ENCODE data around the gene CEP112.
"Not testable (repeated sequence)": the region's sequence is repeated elsewhere in the genome, so short reads cannot be mapped to it uniquely, and the experiment has no call there.

CEP112 gene

GRCh38 chr17:65683428-65683827 is 508.5 kb downstream of the CEP112 start:
- DNase-seq (ENCODE audit: low read depth): no peak

GRCh38 chr17:65681763-65682162 is 510.2 kb downstream of the CEP112 start:
- not testable (repeated sequence) for DNase-seq (ENCODE audit: low read depth)

GRCh38 chr17:65679165-65679845 is 512.6 kb downstream of the CEP112 start:
- DNase-seq (ENCODE audit: low read depth): no peak

GRCh38 chr17:65678546-65678945 is 513.4 kb downstream of the CEP112 start:
- DNase-seq (ENCODE audit: low read depth): no peak

DNA sequence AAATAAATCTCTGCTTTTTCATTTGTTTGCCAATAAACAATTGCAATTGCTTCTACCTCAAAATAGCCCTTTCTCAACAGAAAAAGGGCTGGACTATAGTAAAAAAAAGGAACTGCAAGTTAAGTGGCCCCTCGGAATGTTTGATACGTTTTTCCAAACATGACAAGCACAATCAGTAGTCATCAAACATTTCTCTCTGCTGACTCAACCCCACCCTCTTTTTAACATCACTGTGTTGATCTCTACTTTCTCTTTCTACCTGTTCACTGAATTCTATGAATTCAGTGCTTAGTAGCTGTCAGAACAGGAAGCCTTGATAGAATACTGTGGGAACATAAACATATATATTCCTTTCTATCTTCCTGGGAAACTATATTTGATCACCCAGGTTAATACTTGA is 514.0 kb downstream of the CEP112 start:
- no peak for DNase-seq (ENCODE audit: low read depth)

GRCh38 chr17:65674246-65675045 is 517.5 kb downstream of the CEP112 start:
- no peak for DNase-seq (ENCODE audit: low read depth)

- DNase-seq (ENCODE audit: low read depth): no peak
Observed at GRCh38 chr17:65670667-65671371, 521.1 kb downstream of the CEP112 start.

DNA sequence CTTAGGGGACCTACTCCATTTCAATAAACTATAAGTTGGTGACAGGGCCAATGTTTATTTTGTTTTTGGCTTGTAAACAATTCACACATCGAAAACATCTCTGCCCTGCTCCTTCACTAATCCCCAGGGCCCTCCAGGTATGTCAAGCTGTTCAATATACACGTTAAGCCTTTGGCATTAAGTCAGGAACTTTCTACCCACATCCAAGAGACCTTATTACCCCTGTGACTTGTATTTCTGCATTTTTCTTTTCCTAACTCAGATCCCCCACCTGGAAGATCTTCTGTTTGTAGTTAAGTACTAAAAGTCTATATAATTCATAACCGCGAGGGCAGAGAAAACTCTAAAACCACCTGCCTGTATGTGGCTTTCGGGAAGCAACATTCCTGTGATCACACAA is 523.7 kb downstream of the CEP112 start:
- no peak for DNase-seq (ENCODE audit: low read depth)

DNA sequence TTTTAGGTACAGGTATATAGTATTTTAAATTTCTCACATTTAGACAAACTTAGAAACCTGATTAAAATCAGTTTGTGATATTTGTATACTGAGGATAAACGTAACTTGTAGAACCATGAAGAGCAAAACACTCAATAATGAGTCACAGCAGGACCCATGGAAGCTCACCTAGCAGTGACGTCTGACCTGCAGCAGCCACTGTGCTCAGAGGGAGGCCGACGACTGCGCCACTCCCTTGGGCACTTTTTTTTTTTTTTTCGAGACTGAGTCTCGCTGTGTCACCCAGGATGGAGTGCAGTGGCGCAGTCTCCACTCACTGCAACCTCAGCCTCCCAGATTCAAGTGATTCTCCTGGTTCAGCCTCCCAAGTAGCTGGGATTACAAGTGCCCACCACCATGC is 524.3 kb downstream of the CEP112 start:
- DNase-seq (ENCODE audit: low read depth): no peak

GRCh38 chr17:65666876-65667321 is 525.0 kb downstream of the CEP112 start:
- DNase-seq (ENCODE audit: low read depth): no peak

GRCh38 chr17:65665966-65666365 is 526.0 kb downstream of the CEP112 start:
- no peak for DNase-seq (ENCODE audit: low read depth)

DNA sequence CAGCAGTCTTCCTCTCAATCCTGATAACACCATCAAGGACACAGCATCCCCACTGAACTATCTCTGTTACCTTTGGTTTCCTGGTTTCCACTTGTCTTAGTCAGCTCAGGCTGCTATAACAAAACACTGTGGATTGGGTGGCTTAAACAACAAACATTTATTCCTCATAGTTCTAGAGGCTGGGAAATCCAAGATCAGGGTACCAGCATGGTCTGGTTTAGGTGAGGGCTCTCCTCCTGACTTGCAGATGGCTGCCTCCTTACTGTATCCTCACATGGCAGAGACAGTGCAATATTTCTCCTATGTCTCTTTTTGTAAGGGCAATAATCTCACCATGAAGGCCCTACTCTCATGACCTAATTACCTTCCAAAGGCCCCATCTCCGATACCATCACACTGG is 527.2 kb downstream of the CEP112 start:
- DNase-seq (ENCODE audit: low read depth): no peak

- no peak for DNase-seq (ENCODE audit: low read depth)
Observed at GRCh38 chr17:65664266-65664665, 527.7 kb downstream of the CEP112 start.

- DNase-seq (ENCODE audit: low read depth): no peak
Observed at GRCh38 chr17:65662196-65662595, 529.7 kb downstream of the CEP112 start.

- DNase-seq (ENCODE audit: low read depth): no peak
Observed at GRCh38 chr17:65660947-65661346, 531.0 kb downstream of the CEP112 start.

DNA sequence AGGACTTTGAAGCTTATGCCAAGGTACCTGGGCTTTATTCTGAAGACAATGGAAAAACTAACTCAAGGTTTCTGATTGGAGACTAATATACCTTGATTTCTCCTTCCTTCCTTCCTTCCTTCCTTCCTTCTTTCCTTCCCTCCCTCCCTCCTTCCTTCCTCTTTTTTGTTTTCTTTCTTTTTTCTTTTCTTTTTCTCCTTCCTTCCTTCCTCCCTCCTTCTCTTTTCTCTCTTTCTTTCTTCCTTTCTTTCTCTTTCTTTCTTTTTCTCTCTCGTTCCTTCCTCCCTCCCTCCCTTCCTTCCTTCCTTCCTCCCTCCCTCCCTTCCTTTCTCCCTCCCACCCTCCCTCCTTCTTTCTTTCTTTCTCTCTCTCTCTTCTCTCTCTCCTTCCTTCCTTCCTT is 531.9 kb downstream of the CEP112 start:
- DNase-seq (ENCODE audit: low read depth): no peak

DNA sequence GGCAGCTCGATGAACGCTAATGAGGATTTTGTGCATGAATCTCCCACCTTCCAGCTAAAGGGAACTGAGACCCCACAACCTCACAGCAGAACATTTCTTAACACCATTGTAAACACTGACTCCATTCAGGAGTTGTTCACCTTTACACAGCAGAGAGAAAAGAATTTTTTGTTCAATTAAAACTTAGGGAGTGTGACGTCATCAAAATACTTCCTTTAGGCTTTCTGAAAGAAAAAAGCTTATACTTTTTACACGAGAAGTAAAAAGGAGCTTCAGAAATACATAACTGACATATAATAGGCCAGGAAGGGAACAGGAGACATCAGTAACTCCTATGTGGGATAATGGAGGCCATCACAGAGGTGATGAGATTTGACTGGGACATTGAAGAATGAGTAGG is 532.4 kb downstream of the CEP112 start:
- DNase-seq (ENCODE audit: low read depth): no peak

DNA sequence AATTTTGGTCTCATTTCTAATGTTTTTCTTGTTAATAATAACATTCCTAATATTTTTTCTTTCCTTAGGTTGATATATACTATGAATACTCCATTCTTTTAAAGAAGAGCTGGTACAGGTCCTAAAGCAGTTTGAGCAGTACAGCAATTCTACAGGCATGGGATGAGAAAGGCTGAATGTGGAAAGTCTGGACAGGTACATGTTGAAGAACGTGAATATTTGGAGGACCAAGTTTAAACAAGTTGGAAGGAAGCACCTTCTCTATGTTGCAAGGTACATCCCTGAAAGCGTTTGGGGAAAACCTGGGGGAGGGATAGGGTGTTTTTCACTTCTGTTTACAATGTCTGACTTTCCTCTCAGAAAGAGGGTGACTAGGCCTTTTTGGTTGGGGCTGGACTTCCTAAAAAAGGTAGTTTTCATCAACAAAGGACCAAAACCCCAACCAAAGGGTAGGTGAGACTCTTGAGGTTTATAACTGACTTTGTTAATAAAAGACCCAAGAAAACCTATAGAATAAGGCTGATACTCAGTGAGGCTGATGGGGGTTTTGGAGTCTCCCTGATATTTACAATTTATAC is 534.6 kb downstream of the CEP112 start:
- no peak for DNase-seq (ENCODE audit: low read depth)

DNA sequence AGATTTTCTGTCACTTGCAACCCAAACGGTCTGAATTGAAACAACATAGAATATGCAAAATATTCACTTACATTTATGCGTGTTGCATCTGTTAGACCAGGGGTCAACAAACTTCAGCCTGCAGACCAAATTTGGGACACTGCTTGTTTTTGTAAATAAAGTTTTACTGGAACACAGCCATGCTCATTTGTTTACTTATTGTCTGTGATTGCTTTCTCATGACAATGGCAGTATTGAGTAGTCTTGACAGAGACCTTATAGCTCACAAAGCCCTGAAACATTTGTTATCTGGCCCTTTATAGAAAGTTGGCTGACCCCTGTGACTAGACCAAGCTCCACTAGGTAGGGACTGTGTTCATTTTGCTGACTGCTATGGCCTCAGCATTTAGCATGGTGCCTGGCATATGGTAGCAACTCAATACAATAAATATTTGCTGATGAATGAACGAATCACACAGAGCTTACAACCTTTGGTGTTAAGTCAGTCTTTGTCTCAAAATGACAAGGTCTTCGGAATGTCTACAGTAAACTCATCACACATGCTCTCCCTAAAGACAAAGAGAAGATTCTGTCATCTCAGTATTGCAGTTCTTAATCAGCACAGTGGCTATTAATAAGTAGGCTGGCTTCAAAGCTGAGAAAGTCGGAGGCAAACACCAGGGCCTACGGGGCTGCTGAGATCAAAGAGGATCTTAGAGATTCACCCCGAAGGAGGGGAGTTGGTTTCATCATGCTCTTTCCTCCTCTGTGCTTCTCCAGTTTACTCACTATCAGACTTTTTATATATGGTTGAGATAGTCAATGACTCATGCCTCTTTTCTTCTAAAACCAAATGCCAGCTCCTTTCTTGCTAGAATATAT is 535.3 kb downstream of the CEP112 start:
- DNase-seq (ENCODE audit: low read depth): no peak

GRCh38 chr17:65655706-65656105 is 536.2 kb downstream of the CEP112 start:
- no peak for DNase-seq (ENCODE audit: low read depth)

DNA sequence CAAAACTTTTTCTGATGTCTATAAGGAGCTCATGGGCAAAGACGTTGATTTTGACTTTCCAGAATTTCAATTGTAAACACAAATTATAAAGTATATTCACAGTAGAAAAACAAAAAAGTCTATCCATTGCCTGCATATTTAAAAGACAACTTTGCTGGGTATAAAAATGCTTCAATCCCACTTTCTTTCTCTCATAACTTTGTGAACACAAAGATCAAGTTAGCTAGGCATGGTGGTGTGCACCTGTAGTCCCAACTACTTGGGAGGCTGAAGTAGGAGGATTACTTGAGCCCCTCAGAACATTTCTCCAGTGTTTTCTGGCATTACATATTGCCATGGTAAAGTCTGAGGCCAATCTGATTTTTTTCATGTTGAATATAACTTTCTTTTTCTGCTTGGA is 547.4 kb downstream of the CEP112 start:
- no peak for DNase-seq (ENCODE audit: low read depth)
